Activated CD4-positive, alpha-beta T cell treated with anti-CD3 and anti-CD28 coated beads, Interleukin-2, amount 50 U/mL, for 48 hours (primary cell): ENCODE measurements around the gene NRG3.
"Not testable (repeated sequence)": the region's sequence is repeated elsewhere in the genome, so short reads cannot be mapped to it uniquely, and the experiment has no call there.

Experiments
- DNase-seq, 2 experiments: peaks; one replicate each; pipeline ENCODE4 v3.0.0-alpha.2; 2020

Gene NRG3

GRCh38 chr10:82943142-82943541 is 1068.1 kb downstream of the NRG3 start:
- no peak for DNase-seq

- DNase-seq: no peak
Measured at GRCh38 chr10:82949816-82950575, 1075.0 kb downstream of the NRG3 start.

- no peak for DNase-seq
Measured at GRCh38 chr10:82953331-82953730, 1078.3 kb downstream of the NRG3 start.

GRCh38 chr10:82953909-82954308 is 1078.9 kb downstream of the NRG3 start:
- DNase-seq: no peak

- not testable (repeated sequence) for DNase-seq
Measured at GRCh38 chr10:82960421-82961060, 1085.5 kb downstream of the NRG3 start.

- no peak for DNase-seq
Measured at GRCh38 chr10:82961864-82962263, 1086.9 kb downstream of the NRG3 start.

- no peak for DNase-seq
Measured at GRCh38 chr10:82966130-82966529, 1091.1 kb downstream of the NRG3 start.

- no peak for DNase-seq
Measured at GRCh38 chr10:82968533-82968932, 1093.5 kb downstream of the NRG3 start.

- no peak for DNase-seq
Measured at GRCh38 chr10:82969405-82969804, 1094.4 kb downstream of the NRG3 start.

- no peak for DNase-seq
Measured at GRCh38 chr10:82980321-82980720, 1105.3 kb downstream of the NRG3 start.

GRCh38 chr10:82981137-82981723 is 1106.2 kb downstream of the NRG3 start:
- DNase-seq: no peak

- no peak for DNase-seq
Measured at GRCh38 chr10:82982110-82982608, 1107.2 kb downstream of the NRG3 start.

GRCh38 chr10:82986216-82986615 is 1111.2 kb downstream of the NRG3 start:
- no peak for DNase-seq

- DNase-seq: not testable (repeated sequence)
Measured at GRCh38 chr10:83006479-83006878, 1131.5 kb downstream of the NRG3 start.

- no peak for DNase-seq
Measured at GRCh38 chr10:83007510-83007909, 1132.5 kb downstream of the NRG3 start.

- no peak for DNase-seq
Measured at GRCh38 chr10:83012866-83013265, 1137.9 kb downstream of the NRG3 start.

- DNase-seq: no peak
Measured at GRCh38 chr10:83017076-83017867, 1142.3 kb downstream of the NRG3 start.

GRCh38 chr10:83023662-83024061 is 1148.7 kb downstream of the NRG3 start:
- DNase-seq: no peak
